AG09319 (cell line): ENCODE results near the gene CFAP299.
"Not testable (repeated sequence)": the region's sequence is repeated elsewhere in the genome, so short reads cannot be mapped to it uniquely, and the experiment has no call there.

ENCODE experiments used
- DNase-seq: peaks from one replicate; pipeline ENCODE4 v3.0.0-alpha.2; 2010; ENCODE audit warnings: low read depth; ENCODE audit errors: extremely low read depth
- CTCF ChIP-seq: IDR thresholded peaks from 2 replicates; pipeline ENCODE4 v1.5.1; 2011; ENCODE audit warnings: low read depth, mild to moderate bottlenecking, inconsistent platforms, low read length, moderate library complexity

CFAP299 gene

DNA sequence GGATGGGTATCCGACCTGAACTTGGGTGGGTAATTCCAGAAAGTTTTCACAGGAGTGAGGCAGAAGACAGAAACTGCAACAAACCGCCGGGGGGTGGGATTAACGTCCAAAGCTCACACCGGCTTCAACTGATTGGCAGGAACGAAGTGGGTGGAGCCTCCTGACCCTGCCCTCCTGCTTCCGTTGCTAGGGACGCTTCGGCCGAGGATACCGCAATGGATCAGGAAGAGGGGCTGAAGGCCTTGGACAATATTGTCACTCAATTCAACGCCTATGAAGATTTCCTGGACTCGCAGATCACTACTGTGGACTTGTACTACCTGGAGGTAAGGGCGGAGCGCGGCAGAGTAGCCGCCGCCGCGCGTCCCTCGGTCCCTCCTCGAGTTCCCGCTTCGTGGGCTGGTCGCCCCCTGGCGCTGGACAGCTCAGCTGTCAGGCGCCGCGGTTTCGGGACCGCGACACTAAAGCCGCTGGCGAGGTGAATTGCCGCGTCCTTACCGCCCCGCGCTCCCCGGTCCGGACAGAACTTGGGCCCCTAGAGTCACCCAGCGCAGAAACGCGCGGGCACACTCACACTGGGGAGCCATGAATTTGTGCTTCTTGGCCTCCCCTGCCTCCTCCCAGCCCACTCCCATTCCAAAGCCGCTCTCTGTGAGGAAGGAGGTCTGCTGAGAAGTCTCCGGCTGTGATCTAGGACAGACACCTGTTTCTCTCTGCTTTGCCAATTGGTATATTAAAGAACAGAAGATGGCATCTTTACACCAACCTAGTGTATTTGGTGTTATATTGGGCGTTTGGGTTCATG is at the start of gene CFAP299:
Gene CFAP299 (plus strand): TSS at position 177 of the 805 bp plus-strand sequence.
- peak; percentile 66 for TF ChIP-seq CTCF
- peak; percentile 66 for DNase-seq

- DNase-seq: no peak
- TF ChIP-seq CTCF: no peak
Measured at GRCh38 chr4:80286451-80286850, 49.1 kb upstream of the CFAP299 start.

GRCh38 chr4:80290665-80291064 is 44.9 kb upstream of the CFAP299 start:
- DNase-seq: not testable (repeated sequence)

GRCh38 chr4:80294206-80294605 is 41.3 kb upstream of the CFAP299 start:
- peak; percentile 74 for DNase-seq
- TF ChIP-seq CTCF: no peak

DNA sequence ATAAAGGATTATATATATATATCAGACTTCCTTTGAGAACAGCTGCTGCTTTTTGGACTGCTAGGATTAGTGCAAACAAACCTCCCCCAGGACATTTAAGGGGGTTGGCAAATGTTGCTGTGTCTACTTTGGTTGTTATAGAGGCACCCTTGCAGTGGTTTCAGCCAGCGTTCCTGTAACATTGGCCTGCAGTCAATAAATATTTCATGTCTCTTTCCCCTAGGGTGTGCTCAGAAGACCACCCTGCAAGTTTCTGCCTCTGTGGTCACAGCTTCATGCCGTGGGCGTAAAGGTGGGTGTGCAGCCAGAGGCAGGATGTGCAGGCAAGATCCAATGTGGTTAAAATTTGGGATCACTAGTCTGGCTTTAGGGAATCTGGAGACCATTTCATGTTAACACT is 40.2 kb upstream of the CFAP299 start:
- no peak for DNase-seq
- TF ChIP-seq CTCF: no peak

- no peak for DNase-seq
- no peak for TF ChIP-seq CTCF
Measured at GRCh38 chr4:80295826-80296225, 39.7 kb upstream of the CFAP299 start.

GRCh38 chr4:80301884-80302283 is 33.6 kb upstream of the CFAP299 start:
- no peak for TF ChIP-seq CTCF
- no peak for DNase-seq
